ENCODE measurements around the gene PPP1R14D. TPM values are rescaled to one million over a fixed set of nuclear protein-coding genes. Genes with fewer than 3 reads are reported as not detected.
"Not testable (repeated sequence)": the region's sequence is repeated elsewhere in the genome, so short reads cannot be mapped to it uniquely, and the experiment has no call there.

The PPP1R14D gene
- total RNA-seq, 1 donor from 2014 or later = not detected

- no peak for TF ChIP-seq CTCF (IDR thresholded peaks at IDR 0.05)
- Mint-ChIP-seq H3K36me3 (ENCODE audit: unreplicated experiment) (no peaks in the 10 kb centered on the region), H3K4me1 (ENCODE audit: unreplicated experiment) (peaks cover 17% of the 10 kb centered on the region), H3K4me3 (ENCODE audit: unreplicated experiment) (no peak overlapping the region), H3K9me3 (ENCODE audit: unreplicated experiment) (no peaks in the 10 kb centered on the region), H3K27me3 (ENCODE audit: unreplicated experiment) (no peaks in the 10 kb centered on the region), H3K27ac (ENCODE audit: unreplicated experiment) (no peak overlapping the region)
- no peak for DNase-seq (ENCODE audit: extremely low spot score, unreplicated experiment)
These were observed 35.3 kb upstream of the PPP1R14D start for GRCh38 chr15:40863660-40864270.

GRCh38 chr15:40861147-40861546 lies 32.6 kb upstream of the PPP1R14D start:
- not testable (repeated sequence) for H3K9me3 Mint-ChIP-seq (ENCODE audit: unreplicated experiment); H3K36me3 Mint-ChIP-seq (ENCODE audit: unreplicated experiment); H3K27me3 Mint-ChIP-seq (ENCODE audit: unreplicated experiment); DNase-seq (ENCODE audit: extremely low spot score, unreplicated experiment); H3K4me3 Mint-ChIP-seq (ENCODE audit: unreplicated experiment); H3K27ac Mint-ChIP-seq (ENCODE audit: unreplicated experiment)
- H3K4me1 Mint-ChIP-seq (ENCODE audit: unreplicated experiment) = peaks cover 24% of the 10 kb centered on the region

- peak; percentile 82 for TF ChIP-seq CTCF (IDR thresholded peaks at IDR 0.05)
- Mint-ChIP-seq H3K36me3 (ENCODE audit: unreplicated experiment) (no peaks in the 10 kb centered on the region), H3K4me1 (ENCODE audit: unreplicated experiment) (peaks cover 14% of the 10 kb centered on the region), H3K27me3 (ENCODE audit: unreplicated experiment) (no peaks in the 10 kb centered on the region), H3K27ac (ENCODE audit: unreplicated experiment) (no peak overlapping the region), H3K9me3 (ENCODE audit: unreplicated experiment) (no peaks in the 10 kb centered on the region), H3K4me3 (ENCODE audit: unreplicated experiment) (no peak overlapping the region)
- DNase-seq (ENCODE audit: extremely low spot score, unreplicated experiment) = peak; percentile 92
These were observed 30.8 kb upstream of the PPP1R14D start for GRCh38 chr15:40859206-40859851.

- no peaks in the 10 kb centered on the region for H3K27me3 Mint-ChIP-seq (ENCODE audit: unreplicated experiment)
- no peak overlapping the region for H3K27ac Mint-ChIP-seq (ENCODE audit: unreplicated experiment)
- no peak for DNase-seq (ENCODE audit: extremely low spot score, unreplicated experiment)
- no peak for TF ChIP-seq CTCF (IDR thresholded peaks at IDR 0.05)
- H3K9me3 Mint-ChIP-seq (ENCODE audit: unreplicated experiment) = no peaks in the 10 kb centered on the region
- no peaks in the 10 kb centered on the region for H3K36me3 Mint-ChIP-seq (ENCODE audit: unreplicated experiment)
- no peak overlapping the region for H3K4me3 Mint-ChIP-seq (ENCODE audit: unreplicated experiment)
- H3K4me1 Mint-ChIP-seq (ENCODE audit: unreplicated experiment) = peaks cover 8% of the 10 kb centered on the region
These were observed 30.2 kb upstream of the PPP1R14D start for GRCh38 chr15:40858706-40859105.

GRCh38 chr15:40857601-40858341 lies 29.3 kb upstream of the PPP1R14D start:
- no peaks in the 10 kb centered on the region for H3K9me3 Mint-ChIP-seq (ENCODE audit: unreplicated experiment)
- H3K4me1 Mint-ChIP-seq (ENCODE audit: unreplicated experiment) = peaks cover 8% of the 10 kb centered on the region
- H3K36me3 Mint-ChIP-seq (ENCODE audit: unreplicated experiment) = no peaks in the 10 kb centered on the region
- peak; percentile 96 for TF ChIP-seq CTCF (IDR thresholded peaks at IDR 0.05)
- peak; percentile 95 for DNase-seq (ENCODE audit: extremely low spot score, unreplicated experiment)
- H3K27me3 Mint-ChIP-seq (ENCODE audit: unreplicated experiment) = no peaks in the 10 kb centered on the region
- H3K27ac Mint-ChIP-seq (ENCODE audit: unreplicated experiment) = no peak overlapping the region
- no peak overlapping the region for H3K4me3 Mint-ChIP-seq (ENCODE audit: unreplicated experiment)

Data from osteocyte (in vitro differentiated cells).